Left ventricle myocardium inferior (tissue), 1 donor: ENCODE data around the gene NDFIP2. TPM values are rescaled to one million over a fixed set of nuclear protein-coding genes. Genes with fewer than 3 reads are reported as not detected.
A peak's percentile ranks its signal among the peaks of the same experiment; 100 is the strongest.

Source experiments
- DNase-seq: peaks from one replicate; pipeline ENCODE4 v3.0.0-alpha.2; 2020
- H3K27ac ChIP-seq: fragments of 200-600 bp; replicated peaks from 2 replicates; pipeline ENCODE4 v1.8.0; 2021
- H3K27me3 ChIP-seq: fragments of 200-600 bp; 2 replicates; pipeline ENCODE4 v1.8.0; 2021; ENCODE audit warnings: low read depth
- H3K36me3 ChIP-seq: fragments of 200-600 bp; 2 replicates; pipeline ENCODE4 v1.8.0; 2021
- H3K4me1 ChIP-seq: fragments of 200-600 bp; 2 replicates; pipeline ENCODE4 v1.8.0; 2021
- H3K4me3 ChIP-seq: fragments of 200-600 bp; 2 replicates; pipeline ENCODE4 v1.8.0; 2021; ENCODE audit warnings: mild to moderate bottlenecking, moderate library complexity
- H3K9me3 ChIP-seq: fragments of 200-600 bp; replicated peaks from 2 replicates; pipeline ENCODE4 v1.8.0; 2021
- intact Hi-C: fragments of 100-400 bp; cut with micrococcal nuclease; formaldehyde crosslinking; loops from one replicate; pipeline ENCODE4 v1.11.0; 2022
- total RNA-seq: library from RNA; stranded (reverse); fragmentation: NEBNext Ultra II Directional; extraction: Animal tissue kit (Norgen Biotek cat#: 25700); gene quantifications from one replicate; pipeline ENCODE4 v1.2.1, GENCODE V29; 2021
- TF ChIP-seq, protein P1 (sequence below): fragments of 200-600 bp; IDR thresholded peaks from 2 replicates; pipeline ENCODE4 v1.8.0; 2021; ENCODE audit warnings: antibody characterized with exemption, mild to moderate bottlenecking, borderline replicate concordance
- donor health status: DM: no; HTN: yes; CAD: no; lungs with severe emphysema.

NDFIP2 gene
- total RNA-seq, 1 donor from 2014 or later, result 33.1 TPM

DNA sequence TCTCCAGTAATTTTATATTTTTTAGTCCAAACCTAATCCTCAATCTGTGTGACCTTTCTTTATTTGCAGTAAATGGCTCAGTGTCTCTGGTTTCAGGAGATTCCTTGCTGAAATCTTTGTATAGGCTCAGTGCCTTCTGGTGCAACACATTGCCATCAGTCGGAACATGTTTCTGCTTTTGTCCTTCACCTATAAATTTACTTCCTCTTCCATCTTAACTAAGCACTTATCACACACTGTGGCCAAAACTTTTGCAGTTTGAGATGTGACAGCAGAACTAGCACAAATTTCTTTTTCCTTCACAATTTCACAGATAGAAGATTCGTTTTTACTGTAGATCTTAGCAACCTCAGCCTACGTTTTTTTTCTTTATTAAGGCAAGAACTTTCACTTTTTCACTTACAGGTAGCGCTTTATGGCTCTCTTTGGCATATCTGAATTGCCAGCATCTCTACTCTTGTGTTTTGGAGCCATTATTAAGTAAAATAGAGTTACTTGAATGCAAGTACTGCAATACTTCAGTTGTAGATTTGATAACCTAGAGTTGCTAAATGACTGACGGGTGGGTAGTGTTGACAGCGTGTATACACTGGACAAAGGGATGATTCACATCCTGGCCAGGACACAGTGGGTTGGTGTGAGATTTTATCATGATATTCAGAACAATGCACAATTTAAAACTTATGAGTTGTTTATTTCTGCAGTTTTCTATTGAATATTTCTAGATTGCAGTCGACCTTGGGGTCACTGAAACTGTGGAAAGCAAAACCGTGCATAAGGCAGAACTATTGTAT, 44.3 kb downstream of the NDFIP2 start:
- intact Hi-C loops, result no loop called here
- peaks cover 51% of the 10 kb centered on the region for H3K4me1 ChIP-seq
- DNase-seq, result no peak
- peaks cover 43% of the 10 kb centered on the region for H3K36me3 ChIP-seq
- no peaks in the 10 kb centered on the region for H3K9me3 ChIP-seq
- no peaks in the 10 kb centered on the region for H3K27me3 ChIP-seq
- TF ChIP-seq, protein P1, sequence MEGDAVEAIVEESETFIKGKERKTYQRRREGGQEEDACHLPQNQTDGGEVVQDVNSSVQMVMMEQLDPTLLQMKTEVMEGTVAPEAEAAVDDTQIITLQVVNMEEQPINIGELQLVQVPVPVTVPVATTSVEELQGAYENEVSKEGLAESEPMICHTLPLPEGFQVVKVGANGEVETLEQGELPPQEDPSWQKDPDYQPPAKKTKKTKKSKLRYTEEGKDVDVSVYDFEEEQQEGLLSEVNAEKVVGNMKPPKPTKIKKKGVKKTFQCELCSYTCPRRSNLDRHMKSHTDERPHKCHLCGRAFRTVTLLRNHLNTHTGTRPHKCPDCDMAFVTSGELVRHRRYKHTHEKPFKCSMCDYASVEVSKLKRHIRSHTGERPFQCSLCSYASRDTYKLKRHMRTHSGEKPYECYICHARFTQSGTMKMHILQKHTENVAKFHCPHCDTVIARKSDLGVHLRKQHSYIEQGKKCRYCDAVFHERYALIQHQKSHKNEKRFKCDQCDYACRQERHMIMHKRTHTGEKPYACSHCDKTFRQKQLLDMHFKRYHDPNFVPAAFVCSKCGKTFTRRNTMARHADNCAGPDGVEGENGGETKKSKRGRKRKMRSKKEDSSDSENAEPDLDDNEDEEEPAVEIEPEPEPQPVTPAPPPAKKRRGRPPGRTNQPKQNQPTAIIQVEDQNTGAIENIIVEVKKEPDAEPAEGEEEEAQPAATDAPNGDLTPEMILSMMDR, result no peak
- no peak overlapping the region for H3K4me3 ChIP-seq
- peak overlapping the region; percentile 16 for H3K27ac ChIP-seq

DNA sequence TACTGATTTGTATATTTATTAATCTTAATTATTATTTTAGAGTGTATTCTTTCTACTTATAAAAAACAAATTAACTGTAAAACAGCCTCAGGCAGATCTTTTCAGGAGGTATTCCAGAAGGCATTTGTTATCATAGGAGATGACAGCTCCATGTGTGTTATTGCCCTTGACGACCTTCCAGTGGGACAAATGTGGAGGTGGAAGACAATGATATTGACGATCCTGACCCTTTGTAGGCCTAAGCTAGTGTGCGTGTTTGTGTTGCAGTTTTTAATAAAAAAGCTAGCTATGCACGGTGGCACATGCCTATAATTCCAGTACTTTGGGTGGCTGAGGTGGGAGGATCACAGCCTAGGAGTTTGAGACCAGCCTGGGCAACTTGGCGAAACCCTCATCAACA, 46.7 kb downstream of the NDFIP2 start:
- H3K4me3 ChIP-seq, result no peak overlapping the region
- peaks cover 21% of the 10 kb centered on the region for H3K36me3 ChIP-seq
- no peak for DNase-seq
- TF ChIP-seq, protein P1, result no peak
- no peak overlapping the region for H3K27ac ChIP-seq
- H3K4me1 ChIP-seq, result peaks cover 49% of the 10 kb centered on the region
- intact Hi-C loops, result no loop called here
- H3K27me3 ChIP-seq, result no peaks in the 10 kb centered on the region
- H3K9me3 ChIP-seq, result no peaks in the 10 kb centered on the region

DNA sequence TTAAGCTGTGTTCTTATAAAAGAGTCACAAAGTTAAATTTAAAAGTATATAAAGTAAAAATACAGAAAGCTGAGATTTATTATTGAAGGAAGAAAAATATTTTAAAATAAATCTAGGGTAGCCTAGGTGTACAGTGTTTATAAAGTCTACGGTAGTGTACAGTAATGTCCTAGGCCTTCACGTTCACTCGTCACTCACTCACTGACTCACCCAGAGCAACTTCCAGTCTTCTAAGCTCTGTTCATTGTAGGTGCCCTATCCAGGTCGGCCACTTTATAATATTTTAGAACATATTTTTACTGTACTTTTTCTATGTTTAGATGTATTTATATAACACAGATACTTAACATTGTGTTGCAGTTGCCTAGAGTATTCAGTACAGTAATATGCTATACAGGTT, 47.4 kb downstream of the NDFIP2 start:
- Histone ChIP-seq H3K36me3 (peaks cover 14% of the 10 kb centered on the region), H3K27ac (no peak overlapping the region), H3K27me3 (no peaks in the 10 kb centered on the region), H3K4me1 (peaks cover 46% of the 10 kb centered on the region), H3K4me3 (no peak overlapping the region), H3K9me3 (no peaks in the 10 kb centered on the region)
- intact Hi-C loops, result no loop called here
- DNase-seq, result no peak
- TF ChIP-seq, protein P1, result no peak

DNA sequence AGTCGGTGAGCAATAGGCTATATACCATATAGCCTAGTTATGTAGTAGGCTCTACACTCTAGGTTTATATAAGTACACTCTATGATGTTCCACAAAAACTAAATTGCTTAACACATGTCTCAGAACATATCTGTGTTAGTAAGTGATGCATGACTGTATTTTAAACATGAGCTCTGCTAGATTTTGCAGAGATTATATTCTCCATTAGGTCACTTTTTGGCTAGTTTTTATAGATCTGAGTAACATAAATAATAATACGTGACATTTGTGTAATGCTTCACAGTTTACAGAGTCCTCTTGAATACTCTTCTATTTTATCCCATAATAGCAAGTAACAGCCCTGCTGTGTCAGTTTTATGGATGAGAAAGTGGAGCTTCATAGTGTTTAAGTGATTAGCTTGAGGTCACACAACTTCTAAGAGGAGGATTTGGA, 47.8 kb downstream of the NDFIP2 start:
- H3K27me3 ChIP-seq, result no peaks in the 10 kb centered on the region
- no peak overlapping the region for H3K4me3 ChIP-seq
- H3K36me3 ChIP-seq, result peaks cover 11% of the 10 kb centered on the region
- intact Hi-C loops, result no loop called here
- TF ChIP-seq, protein P1, result no peak
- H3K9me3 ChIP-seq, result no peaks in the 10 kb centered on the region
- no peak for DNase-seq
- peaks cover 48% of the 10 kb centered on the region for H3K4me1 ChIP-seq
- no peak overlapping the region for H3K27ac ChIP-seq

DNA sequence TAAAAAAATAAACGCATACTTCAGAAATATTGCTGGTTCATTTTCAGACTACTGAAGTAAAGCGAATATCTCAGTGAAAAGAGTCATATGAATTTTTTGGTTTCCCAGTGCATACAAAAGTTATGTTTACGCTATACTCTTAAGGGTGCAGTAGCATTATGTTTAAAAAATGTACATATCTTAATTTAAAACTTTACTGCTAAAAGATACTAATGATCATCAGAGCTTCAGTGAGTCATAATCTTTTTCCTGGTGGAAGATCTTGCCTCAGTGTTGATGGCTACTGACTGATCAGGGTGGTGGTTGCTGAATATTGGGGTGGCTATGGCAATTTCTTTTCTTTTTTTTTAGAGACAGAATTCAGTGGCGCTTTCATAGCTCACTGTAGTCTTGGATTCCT, 48.9 kb downstream of the NDFIP2 start:
- H3K4me3 ChIP-seq, result no peak overlapping the region
- no peaks in the 10 kb centered on the region for H3K9me3 ChIP-seq
- no peak for DNase-seq
- H3K36me3 ChIP-seq, result peaks cover 5% of the 10 kb centered on the region
- H3K4me1 ChIP-seq, result peaks cover 55% of the 10 kb centered on the region
- H3K27me3 ChIP-seq, result no peaks in the 10 kb centered on the region
- no peak overlapping the region for H3K27ac ChIP-seq
- TF ChIP-seq, protein P1, result no peak
- intact Hi-C loops, result no loop called here
